H1 (cell line): ENCODE results near the gene ACTR1B.
"Not testable (repeated sequence)": the region's sequence is repeated elsewhere in the genome, so short reads cannot be mapped to it uniquely, and the experiment has no call there.

ENCODE experiments used
- CTCF ChIP-seq, 3 experiments: IDR thresholded peaks; 1 replicate in 2 of 3; 2 replicates in 1 of 3; pipeline versions ENCODE4 v1.5.1 to v1.6.1; 2011; ENCODE audit warnings: low read length in 3 of 3, mild to moderate bottlenecking in 3 of 3, inconsistent platforms in 2 of 3, low read depth in 1 of 3, moderate library complexity in 1 of 3; ENCODE audit not compliant: insufficient read depth in 1 of 3; ENCODE audit errors: control extremely low read depth in 1 of 3
- EGR1 ChIP-seq: IDR thresholded peaks from 2 replicates; pipeline ENCODE4 v1.6.1; 2011; ENCODE audit warnings: low read depth, low read length, borderline replicate concordance
- SP1 ChIP-seq: IDR thresholded peaks from 2 replicates; pipeline ENCODE4 v1.6.1; 2011; ENCODE audit warnings: low read depth, low read length

GRCh38 chr2:97672606-97673140 is 8.8 kb upstream of the ACTR1B start:
- not testable (repeated sequence) for TF ChIP-seq SP1; EGR1; CTCF (IDR thresholded peaks at IDR 0.05; ENCODE audit: control extremely low read depth in 1 of 3, insufficient read depth in 1 of 3, low read depth in 1 of 3, low read length in 3 of 3)
